GM12872 (cell line): ENCODE data around the gene TTC9C.

Source experiments
- CTCF ChIP-seq: IDR thresholded peaks from 3 replicates; pipeline ENCODE4 v1.5.1; 2011; ENCODE audit warnings: low read depth, mild to moderate bottlenecking, low read length, moderate library complexity; ENCODE audit not compliant: insufficient read depth

The TTC9C gene

GRCh38 chr11:62726156-62726914 is 2.0 kb upstream of the TTC9C start:
- TF ChIP-seq CTCF, result no peak

DNA sequence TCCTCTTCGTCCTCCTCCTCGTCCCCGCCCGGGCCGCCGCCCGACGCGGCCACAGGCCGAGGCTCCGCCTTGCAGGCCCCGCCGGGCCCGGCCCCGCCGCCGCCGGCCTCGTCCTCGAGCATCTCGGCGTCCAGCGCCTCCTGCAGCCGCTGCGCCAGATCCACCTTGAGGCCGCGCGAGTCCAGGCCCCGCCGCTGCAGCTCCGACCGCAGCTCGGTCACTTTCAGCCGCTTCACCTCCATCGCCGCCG is 1.4 kb upstream of the TTC9C start:
- no peak for TF ChIP-seq CTCF

DNA sequence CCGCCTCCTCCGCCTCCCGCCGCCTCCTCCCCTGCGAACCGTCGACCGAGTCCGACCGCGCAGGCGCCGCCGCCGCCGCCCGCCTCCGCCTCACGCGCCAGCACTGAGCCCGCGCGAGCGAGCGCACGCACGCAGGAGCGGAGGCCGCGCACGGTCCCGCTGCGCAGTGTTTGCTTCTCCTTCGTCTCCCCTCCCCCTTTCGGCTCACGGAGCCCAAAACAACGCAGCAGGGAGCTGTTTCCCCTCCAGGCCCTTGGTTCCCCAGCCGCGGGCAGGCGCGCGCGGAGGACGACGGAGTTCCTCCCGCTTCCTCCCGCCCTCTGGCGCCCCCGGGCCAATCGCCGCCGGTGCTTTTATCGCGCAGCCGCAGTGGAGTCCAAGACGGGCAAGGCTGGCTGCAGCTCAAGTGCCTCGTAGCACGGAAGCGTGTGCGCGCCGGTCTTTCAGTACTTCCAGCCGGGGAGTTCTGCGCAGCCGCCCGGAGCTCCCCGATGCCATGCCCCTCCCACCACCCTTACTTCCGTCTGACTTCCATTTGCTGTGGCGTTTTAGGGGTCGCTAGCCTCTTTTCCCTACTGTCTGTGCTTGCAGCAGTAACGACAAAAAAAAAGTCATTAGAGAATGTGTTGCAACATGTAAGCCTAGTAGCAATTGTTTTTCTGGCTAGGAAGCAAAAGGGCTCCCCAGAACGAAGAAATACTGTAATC is 968 bp upstream of the TTC9C start, which contains the start of gene HNRNPUL2:
TSS of gene HNRNPUL2 (minus strand) at position 293 of the 707 bp plus-strand sequence. CDS start 301 bp downstream, outside the sequence.
- TF ChIP-seq CTCF, result 0 out of 3 replicates have a peak, but pooled peaks have one; percentile 7

GRCh38 chr11:62727872-62728170 is 465 bp upstream of the TTC9C start:
- TF ChIP-seq CTCF, result no peak

DNA sequence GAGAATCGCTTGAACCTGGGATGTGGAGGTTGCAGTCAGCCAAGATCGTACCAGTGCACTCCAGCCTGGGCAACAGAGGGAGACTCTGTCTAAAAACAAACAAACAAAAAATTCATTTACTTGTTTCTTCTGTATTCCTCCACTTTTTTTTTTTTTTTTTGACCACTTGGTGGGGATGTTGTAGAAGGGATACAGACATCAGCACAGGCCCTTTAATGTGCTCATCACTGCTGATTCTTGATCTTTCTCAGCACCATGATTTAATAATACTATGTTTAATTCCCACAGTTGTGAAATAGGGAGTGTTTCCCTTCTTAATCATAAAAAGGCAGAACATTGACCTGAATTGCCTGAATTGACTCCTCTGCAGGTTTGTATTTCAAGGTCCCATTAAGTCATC is 4.5 kb downstream of the TTC9C start:
- TF ChIP-seq CTCF, result 0 out of 3 replicates have a peak, but pooled peaks have one; percentile 10

DNA sequence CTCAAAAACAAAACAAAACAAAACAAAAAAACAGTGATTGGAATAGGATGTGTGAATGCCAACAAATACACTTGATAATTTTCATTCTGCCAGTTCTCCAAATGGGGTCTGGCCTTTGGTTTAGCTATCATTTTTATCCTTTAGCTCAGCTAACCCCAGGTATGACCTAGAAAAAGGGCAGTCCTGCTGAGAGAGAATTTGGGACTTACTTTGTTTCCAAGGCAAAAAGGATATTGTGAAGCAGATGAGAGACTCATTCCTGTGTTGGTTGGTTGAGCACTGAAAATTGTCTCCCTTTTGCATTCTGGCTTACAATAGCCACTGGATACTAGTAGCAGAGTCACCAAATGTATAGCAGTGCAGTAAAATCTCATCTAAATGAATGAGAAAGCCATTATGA is 8.9 kb downstream of the TTC9C start:
- TF ChIP-seq CTCF, result no peak

DNA sequence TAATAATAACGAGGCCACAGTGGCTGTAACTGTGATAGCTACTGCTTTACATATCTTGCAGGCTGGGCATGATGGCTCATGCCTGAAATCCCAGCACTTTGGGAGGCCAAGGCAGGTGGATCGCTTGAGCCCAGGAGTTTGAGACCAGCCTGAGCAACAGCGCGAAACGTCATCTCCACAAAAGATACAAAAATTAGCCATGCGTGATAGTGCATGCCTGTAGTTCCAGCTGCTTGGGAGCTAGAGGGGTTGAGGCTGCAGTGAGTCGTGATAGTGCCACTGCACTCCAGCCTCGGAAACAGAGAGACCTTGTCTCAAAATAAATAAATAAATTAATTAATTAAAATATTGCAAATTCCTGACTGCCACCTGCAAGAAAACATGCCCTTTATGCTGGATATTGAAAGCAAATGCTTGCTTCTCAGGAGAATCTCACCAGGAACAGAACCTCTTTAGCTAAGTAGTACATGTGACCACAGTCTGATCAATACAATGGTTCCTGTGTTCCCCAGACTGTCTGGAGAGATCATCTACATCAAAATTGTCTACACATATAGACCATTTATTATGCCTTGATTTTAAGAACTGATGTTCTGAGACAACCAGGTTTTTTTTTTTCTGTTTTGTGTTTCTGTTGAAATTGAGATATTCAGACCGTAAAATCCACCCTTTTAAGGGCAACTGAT is 19.3 kb downstream of the TTC9C start:
- no peak for TF ChIP-seq CTCF
